T-cell (primary cell): ENCODE measurements around the gene IL17REL. TPM values are rescaled to one million over a fixed set of nuclear protein-coding genes. Genes with fewer than 3 reads are reported as not detected.

ENCODE experiments used
- ATAC-seq, 4 experiments: fragments of 200-7000 bp in 3 of 4; fragments of 150-1000 bp in 1 of 4; cut with Tn5 transposase; replicated peaks in 1 of 4; 1 replicate in 3 of 4; 2 replicates in 1 of 4; pipeline ENCODE4 v1.10.0; 2021; ENCODE audit warnings: moderate library complexity in 3 of 4, mild to moderate bottlenecking in 2 of 4, moderate number of reproducible peaks in 1 of 4
- CTCF ChIA-PET, 2 donors: fragments of 300-600 bp; sonication (Branson Sonifier 250); formaldehyde crosslinking; loops; one replicate each; lab custom pipeline; 2022; ENCODE audit warnings: antibody characterized with exemption in 2 of 2; lab: Charles Lee
- POLR2A ChIA-PET, 2 donors: fragments of 300-600 bp; sonication (Branson Sonifier 250); formaldehyde crosslinking; loops; one replicate each; lab custom pipeline; 2022; ENCODE audit warnings: antibody characterized with exemption in 2 of 2; lab: Charles Lee
- DNase-seq, 35 experiments: peaks; one replicate each; pipeline versions ENCODE4 v3.0.0 to v3.0.0-alpha.2; 2013 to 2023
- H3K27ac ChIP-seq: one replicate; pipeline ENCODE4 v1.5.1; 2013; ENCODE audit warnings: low read length
- H3K27me3 ChIP-seq, 2 experiments: replicated peaks in 1 of 2; 1 replicate in 1 of 2; 2 replicates in 1 of 2; pipeline versions ENCODE4 v1.6.1 to v1.7.0; 2013; ENCODE audit warnings: low read length in 1 of 2, mixed read lengths in 1 of 2; ENCODE audit not compliant: control insufficient read depth in 2 of 2, insufficient read depth in 2 of 2; ENCODE audit errors: extremely low read depth in 1 of 2
- H3K36me3 ChIP-seq, 2 donors: 1 replicate in 1 of 2; 2 replicates in 1 of 2; pipeline versions ENCODE4 v1.6.1 to v1.7.0; 2013; ENCODE audit warnings: low read length in 1 of 2; ENCODE audit not compliant: control insufficient read depth in 2 of 2, insufficient read depth in 1 of 2; ENCODE audit errors: extremely low read depth in 1 of 2
- H3K4me1 ChIP-seq, 2 experiments: 1 replicate in 1 of 2; 2 replicates in 1 of 2; pipeline versions ENCODE4 v1.6.1 to v1.7.0; 2013; ENCODE audit warnings: low read length in 2 of 2, mixed read lengths in 1 of 2; ENCODE audit not compliant: insufficient read depth in 2 of 2, control insufficient read depth in 1 of 2; ENCODE audit errors: extremely low read depth in 1 of 2
- H3K4me3 ChIP-seq, 2 donors: 1 replicate in 1 of 2; 2 replicates in 1 of 2; pipeline versions ENCODE4 v1.5.1 to v1.7.0; 2013; ENCODE audit warnings: mild to moderate bottlenecking in 2 of 2, low read length in 1 of 2, moderate library complexity in 1 of 2; ENCODE audit not compliant: control insufficient read depth in 1 of 2; ENCODE audit errors: extremely low read depth in 1 of 2
- H3K9me3 ChIP-seq: 2 replicates; pipeline ENCODE4 v1.7.0; 2013
- H3K27ac Mint-ChIP-seq, 2 donors: one replicate each; pipeline ENCODE4 v1.8.0; 2020 to 2021; ENCODE audit warnings: mild to moderate bottlenecking in 2 of 2, mixed read lengths in 2 of 2
- H3K27me3 Mint-ChIP-seq, 2 donors: one replicate each; pipeline ENCODE4 v1.8.0; 2021 to 2022; ENCODE audit warnings: mixed read lengths in 2 of 2
- H3K36me3 Mint-ChIP-seq: one replicate; pipeline ENCODE4 v1.8.0; 2021; ENCODE audit warnings: mixed read lengths
- H3K4me1 Mint-ChIP-seq, 3 donors: one replicate each; pipeline ENCODE4 v1.8.0; 2020 to 2022; ENCODE audit warnings: mixed read lengths in 3 of 3, mild to moderate bottlenecking in 1 of 3
- H3K4me3 Mint-ChIP-seq, 3 donors: one replicate each; pipeline ENCODE4 v1.8.0; 2020 to 2022; ENCODE audit warnings: mild to moderate bottlenecking in 3 of 3, mixed read lengths in 3 of 3, moderate library complexity in 3 of 3
- H3K9me3 Mint-ChIP-seq, 3 donors: one replicate each; pipeline ENCODE4 v1.8.0; 2020 to 2022; ENCODE audit warnings: mixed read lengths in 3 of 3
- WGBS: methylation state at CpG from one replicate; pipeline ENCODE4 v1.1.5; 2013; ENCODE audit warnings: missing lambda C conversion rate; ENCODE audit not compliant: insufficient coverage; 5-methylcytosine and 5-hydroxymethylcytosine counted together
- total RNA-seq, 35 experiments: library from RNA in 6 of 35; stranded (reverse) in 6 of 35; fragments of 120-200 nt in 1 of 35; gene quantifications; one replicate each; pipeline versions ENCODE4 v1.2.1 to v1.2.4 and lab custom pipeline; 2013 to 2026

Gene IL17REL
- total RNA-seq, 5 donors from 2014 or later (not counting 1 experiment from before 2014, with no cell fraction given): 0.10 TPM; not detected in 4

GRCh38 chr22:50032109-50032871 is 19.7 kb upstream of the IL17REL start:
- POLR2A ChIA-PET: interaction anchor here (0.6 kb wide), 2 partner anchors 14 to 65 kb away, joined by 3 read pairs; no protein-coding TSS in a partner anchor
- H3K9me3 Mint-ChIP-seq: no peaks in the 10 kb centered on the region
- peaks cover 0 to 25% of the 10 kb centered on the region in 2 donors for H3K27me3 Mint-ChIP-seq
- Histone ChIP-seq H3K4me3 (no peak overlapping the region), H3K4me1 (peaks cover 0 to 37% of the 10 kb centered on the region in 2 experiments), H3K36me3 (no peaks in the 10 kb centered on the region), H3K27ac (no peak overlapping the region), H3K27me3 (peaks cover 0 to 69% of the 10 kb centered on the region in 2 experiments), H3K9me3 (no peaks in the 10 kb centered on the region)
- WGBS: 84% methylated on average over 24 of the region's 24 CpGs
- H3K4me3 Mint-ChIP-seq: no peak overlapping the region
- peaks cover 0 to 20% (median 8%) of the 10 kb centered on the region in 3 donors for H3K4me1 Mint-ChIP-seq
- DNase-seq: no peak
- no peak overlapping the region for H3K27ac Mint-ChIP-seq
- CTCF ChIA-PET: interaction anchor here in 1 of 2 donors (0.7 kb wide), 1 partner anchor 268 kb away, joined by 3 read pairs; no protein-coding TSS in a partner anchor
- no peak for ATAC-seq
- no peaks in the 10 kb centered on the region for H3K36me3 Mint-ChIP-seq

DNA sequence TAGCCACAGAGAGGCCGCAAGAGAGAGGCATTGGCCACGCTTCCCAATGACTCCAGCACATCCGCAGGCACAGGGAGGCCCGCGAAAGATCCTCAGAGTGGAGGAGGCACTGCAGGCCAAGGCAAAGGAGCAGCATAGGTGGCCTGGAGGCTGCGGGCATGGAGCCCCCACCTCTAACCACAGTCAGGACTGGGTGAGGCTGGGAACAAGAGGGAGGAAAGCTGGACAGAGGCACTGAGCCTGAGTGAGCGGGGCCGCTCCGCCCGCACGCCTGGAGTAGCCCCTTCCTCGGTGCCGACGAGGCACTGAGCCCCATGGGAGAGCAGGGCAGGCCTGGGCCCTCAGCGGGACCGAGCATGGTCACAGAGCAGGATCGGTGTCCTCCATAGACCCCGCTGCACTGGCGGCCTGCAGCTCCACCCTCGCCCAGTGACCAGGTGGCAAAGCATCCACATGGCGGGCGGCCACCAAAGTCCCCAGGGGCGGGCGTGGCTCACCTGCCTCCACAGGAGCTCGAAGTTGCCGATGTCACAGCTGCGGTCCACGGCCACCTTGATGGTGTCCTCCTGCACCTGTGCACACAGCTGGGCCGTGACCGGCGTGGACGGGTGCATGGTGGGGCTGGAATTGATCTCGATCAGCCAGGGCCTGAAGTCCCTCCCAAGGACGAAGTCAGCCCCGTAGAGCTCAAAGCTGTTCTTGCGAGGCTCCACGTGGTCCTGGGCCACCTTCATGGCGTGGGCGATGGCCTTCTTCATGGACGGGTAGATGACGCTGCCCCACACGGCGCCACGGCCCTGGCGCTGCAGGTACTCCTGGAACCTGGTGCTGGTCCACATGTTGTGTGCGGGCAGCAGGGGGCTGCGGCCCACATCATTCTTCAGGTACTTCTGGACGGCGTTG is 18.9 kb upstream of the IL17REL start:
- H3K9me3 ChIP-seq: no peaks in the 10 kb centered on the region
- ChIA-PET POLR2A (interaction anchor here (0.6 kb wide), 2 partner anchors 13 to 64 kb away, joined by 3 read pairs; no protein-coding TSS in a partner anchor), CTCF (interaction anchor here (0.7 to 1.1 kb wide), 2 partner anchors 106 to 267 kb away, joined by 3 to 4 read pairs; no protein-coding TSS in a partner anchor)
- no peak overlapping the region for H3K27ac ChIP-seq
- H3K36me3 ChIP-seq: no peaks in the 10 kb centered on the region
- H3K36me3 Mint-ChIP-seq: no peaks in the 10 kb centered on the region
- WGBS: 93% methylated on average over 33 of the region's 49 CpGs
- peaks cover 0 to 25% of the 10 kb centered on the region in 2 donors for H3K27me3 Mint-ChIP-seq
- H3K27me3 ChIP-seq: peaks cover 0 to 72% of the 10 kb centered on the region in 2 experiments
- H3K4me3 Mint-ChIP-seq: no peak overlapping the region
- H3K4me3 ChIP-seq: no peak overlapping the region
- peaks cover 0 to 37% of the 10 kb centered on the region in 2 experiments for H3K4me1 ChIP-seq
- ATAC-seq (no peak), DNase-seq (no peak)
- no peaks in the 10 kb centered on the region for H3K9me3 Mint-ChIP-seq
- H3K4me1 Mint-ChIP-seq: peaks cover 0 to 20% (median 8%) of the 10 kb centered on the region in 3 donors
- H3K27ac Mint-ChIP-seq: peak overlapping the region in 1 of 2 donors; percentile 36

DNA sequence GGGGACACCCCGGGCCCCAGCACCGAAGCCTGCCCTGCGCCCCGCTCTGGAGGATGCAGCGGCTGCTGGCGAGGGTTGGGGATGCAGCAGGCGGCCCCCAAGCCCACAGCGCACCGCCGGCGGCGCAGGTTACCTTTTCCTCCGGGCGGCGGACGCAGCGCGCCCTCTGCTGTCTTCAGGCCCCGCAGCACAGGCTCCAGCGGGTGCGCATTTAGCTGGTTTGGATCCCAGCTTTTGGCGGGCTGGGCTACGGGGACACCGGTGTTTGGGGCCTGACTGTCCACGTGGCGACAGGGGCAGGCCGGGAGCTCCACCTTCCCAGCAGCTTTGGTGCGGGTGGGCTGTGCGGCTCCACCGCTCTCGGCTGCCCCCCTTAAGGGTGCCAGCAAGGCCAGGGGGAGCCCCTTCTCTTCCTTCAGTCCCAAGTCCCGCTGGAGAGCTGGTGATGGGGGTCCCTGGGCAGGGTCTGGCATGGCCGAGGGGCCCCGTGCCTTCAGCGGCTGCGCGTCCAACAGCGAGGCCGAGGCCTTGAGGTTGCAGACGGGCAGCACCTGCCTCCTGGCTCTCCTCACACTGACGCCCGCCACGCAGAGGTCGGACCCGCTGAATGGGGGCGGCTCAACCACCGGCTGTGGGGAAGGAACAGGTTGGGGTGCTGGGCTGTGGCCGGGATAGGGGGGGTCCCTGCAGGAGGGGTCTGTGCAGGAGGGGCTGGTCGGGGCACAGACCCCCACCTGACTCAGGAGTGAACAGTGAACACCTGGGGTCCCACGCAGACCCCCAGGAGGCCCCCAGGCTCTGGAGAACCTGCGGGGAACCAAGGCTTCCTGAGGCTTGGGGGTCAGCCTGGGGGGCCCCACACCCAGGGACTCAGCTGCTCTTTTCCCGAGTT is 18.0 kb upstream of the IL17REL start:
- Histone ChIP-seq H3K27ac (no peak overlapping the region), H3K9me3 (no peaks in the 10 kb centered on the region), H3K4me1 (peaks cover 0 to 37% of the 10 kb centered on the region in 2 experiments), H3K27me3 (peaks cover 0 to 72% of the 10 kb centered on the region in 2 experiments), H3K4me3 (no peak overlapping the region), H3K36me3 (no peaks in the 10 kb centered on the region)
- DNase-seq (peak; percentile 63 to 89 (median 81)), ATAC-seq (peak; percentile 87 to 93 (median 90))
- H3K27me3 Mint-ChIP-seq: peaks cover 0 to 28% of the 10 kb centered on the region in 2 donors
- H3K9me3 Mint-ChIP-seq: no peaks in the 10 kb centered on the region
- no peak overlapping the region for H3K27ac Mint-ChIP-seq
- peaks cover 0 to 18% (median 8%) of the 10 kb centered on the region in 3 donors for H3K4me1 Mint-ChIP-seq
- H3K4me3 Mint-ChIP-seq: no peak overlapping the region
- CTCF ChIA-PET: interaction anchor here (0.5 to 1.5 kb wide), 11 partner anchors 16 to 300 kb away, joined by 3 to 11 read pairs (median 4); no protein-coding TSS in a partner anchor
- no peaks in the 10 kb centered on the region for H3K36me3 Mint-ChIP-seq
- 16% methylated on average over 49 of the region's 52 CpGs for WGBS
- POLR2A ChIA-PET: no interaction called here

DNA sequence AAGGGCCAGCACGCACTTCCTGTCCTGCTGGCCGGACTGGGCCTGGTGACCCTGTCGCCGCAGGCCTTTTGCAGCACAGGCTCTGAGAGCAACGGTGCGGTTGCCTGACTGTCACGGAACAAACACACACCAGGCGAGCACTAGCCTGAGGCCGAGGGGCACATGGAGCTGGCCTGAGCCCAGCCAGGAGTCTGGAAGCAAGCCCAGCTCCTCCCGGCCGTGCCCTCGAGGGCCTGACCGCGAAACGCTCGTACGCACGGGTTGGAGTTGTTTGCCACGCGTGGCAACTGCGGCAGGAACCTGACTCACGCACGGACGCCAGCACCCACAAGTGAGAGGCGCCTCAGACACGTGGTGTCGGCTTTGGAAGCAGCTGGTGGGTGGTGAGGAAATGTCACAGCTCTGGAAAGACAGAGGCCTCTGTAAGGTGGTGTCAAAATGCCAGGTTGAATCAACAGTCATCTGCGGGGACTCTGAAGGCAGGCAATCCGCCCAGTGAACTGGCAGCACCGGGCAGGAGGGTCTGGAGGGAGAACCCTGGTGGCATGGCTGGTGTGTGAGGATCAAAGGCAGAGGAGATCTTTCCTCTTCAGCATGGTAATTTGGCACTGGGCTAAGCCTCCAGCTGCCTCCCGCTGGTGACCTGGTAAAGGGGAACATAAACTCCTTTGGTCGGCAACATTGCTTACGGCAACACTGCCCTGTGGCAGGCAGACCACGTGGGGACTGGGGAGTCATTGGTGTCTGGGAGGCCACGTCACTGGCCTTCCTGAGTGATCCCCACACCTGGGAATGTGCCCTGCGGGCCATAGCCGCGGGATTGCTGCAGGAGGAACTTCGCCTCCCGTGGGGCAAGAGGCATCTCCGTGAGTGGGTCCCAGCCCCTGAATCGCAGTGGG is 15.3 kb upstream of the IL17REL start:
- no peaks in the 10 kb centered on the region for H3K36me3 Mint-ChIP-seq
- DNase-seq (peak in 24 of 35 experiments; percentile 24 to 65 (median 37)), ATAC-seq (peak in 3 of 4 experiments; percentile 33 to 47 (median 34))
- WGBS: 45% methylated on average over 39 of the region's 42 CpGs
- H3K27me3 Mint-ChIP-seq: peaks cover 0 to 20% of the 10 kb centered on the region in 2 donors
- Histone ChIP-seq H3K27me3 (peaks cover 0 to 52% of the 10 kb centered on the region in 2 experiments), H3K9me3 (no peaks in the 10 kb centered on the region), H3K36me3 (no peaks in the 10 kb centered on the region), H3K4me1 (peaks cover 0 to 23% of the 10 kb centered on the region in 2 experiments), H3K27ac (no peak overlapping the region), H3K4me3 (no peak overlapping the region)
- no peaks in the 10 kb centered on the region for H3K9me3 Mint-ChIP-seq
- peaks cover 0 to 12% (median 10%) of the 10 kb centered on the region in 3 donors for H3K4me1 Mint-ChIP-seq
- no peak overlapping the region for H3K4me3 Mint-ChIP-seq
- no peak overlapping the region for H3K27ac Mint-ChIP-seq
- POLR2A ChIA-PET: no interaction called here
- CTCF ChIA-PET: interaction anchor here in 1 of 2 donors (0.6 kb wide), 1 partner anchor 11 kb away, joined by 3 read pairs; no protein-coding TSS in a partner anchor

- CTCF ChIA-PET: no interaction called here
- Histone ChIP-seq H3K36me3 (no peaks in the 10 kb centered on the region), H3K4me1 (peaks cover 0 to 23% of the 10 kb centered on the region in 2 experiments), H3K27me3 (peaks cover 0 to 38% of the 10 kb centered on the region in 2 experiments), H3K4me3 (no peak overlapping the region), H3K27ac (no peak overlapping the region), H3K9me3 (no peaks in the 10 kb centered on the region)
- Mint-ChIP-seq H3K27me3 (peaks cover 0 to 12% of the 10 kb centered on the region in 2 donors), H3K27ac (no peak overlapping the region), H3K4me1 (peaks cover 0 to 12% (median 10%) of the 10 kb centered on the region in 3 donors), H3K4me3 (no peak overlapping the region), H3K36me3 (no peaks in the 10 kb centered on the region), H3K9me3 (no peaks in the 10 kb centered on the region)
- DNase-seq (no peak), ATAC-seq (no peak)
- POLR2A ChIA-PET: no interaction called here
- WGBS: 89% methylated on average over 9 of the region's 13 CpGs
Observed at GRCh38 chr22:50025993-50026392, 13.4 kb upstream of the IL17REL start.
